SHP77 treated with DMSO at 0.1 percent for 48 hours (cell line): Measurements from ENCODE around the gene KCNK17.

Experiments used
- DNase-seq: peaks from one replicate; lab custom pipeline; 2025; lab: John Stamatoyannopoulos, UW

KCNK17 gene, protein sequence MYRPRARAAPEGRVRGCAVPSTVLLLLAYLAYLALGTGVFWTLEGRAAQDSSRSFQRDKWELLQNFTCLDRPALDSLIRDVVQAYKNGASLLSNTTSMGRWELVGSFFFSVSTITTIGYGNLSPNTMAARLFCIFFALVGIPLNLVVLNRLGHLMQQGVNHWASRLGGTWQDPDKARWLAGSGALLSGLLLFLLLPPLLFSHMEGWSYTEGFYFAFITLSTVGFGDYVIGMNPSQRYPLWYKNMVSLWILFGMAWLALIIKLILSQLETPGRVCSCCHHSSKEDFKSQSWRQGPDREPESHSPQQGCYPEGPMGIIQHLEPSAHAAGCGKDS

DNA sequence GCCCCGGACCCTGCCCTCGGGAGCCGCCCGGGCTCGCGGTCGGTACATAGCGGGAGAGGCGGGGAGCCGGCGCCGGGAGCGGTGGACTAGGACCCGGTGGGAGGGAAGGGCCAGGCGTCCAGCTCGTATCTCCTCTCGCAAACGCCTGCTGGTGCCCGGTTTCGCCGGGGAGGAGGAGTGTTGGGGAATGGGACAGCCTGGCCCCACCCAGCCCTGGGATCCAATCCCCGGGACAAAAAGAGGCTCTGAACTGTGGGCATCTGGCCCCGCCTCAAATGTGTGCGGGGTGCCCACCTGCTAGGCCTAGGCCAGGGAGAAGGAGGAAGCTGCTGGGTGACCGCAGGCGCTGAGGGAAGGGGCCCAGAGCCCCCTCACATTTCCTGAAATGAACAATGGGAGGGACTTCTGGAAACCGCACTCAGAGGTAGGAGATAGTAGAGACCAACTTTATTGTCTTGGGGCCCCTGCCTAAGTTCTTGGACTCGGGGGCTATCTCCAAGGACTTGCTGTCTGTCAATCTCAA, at the start of gene KCNK17:
KCNK17 (minus strand) TSS at position 147 of the 523 bp plus-strand sequence; CDS start at position 48, 99 bp downstream.
- DNase-seq: no peak

DNA sequence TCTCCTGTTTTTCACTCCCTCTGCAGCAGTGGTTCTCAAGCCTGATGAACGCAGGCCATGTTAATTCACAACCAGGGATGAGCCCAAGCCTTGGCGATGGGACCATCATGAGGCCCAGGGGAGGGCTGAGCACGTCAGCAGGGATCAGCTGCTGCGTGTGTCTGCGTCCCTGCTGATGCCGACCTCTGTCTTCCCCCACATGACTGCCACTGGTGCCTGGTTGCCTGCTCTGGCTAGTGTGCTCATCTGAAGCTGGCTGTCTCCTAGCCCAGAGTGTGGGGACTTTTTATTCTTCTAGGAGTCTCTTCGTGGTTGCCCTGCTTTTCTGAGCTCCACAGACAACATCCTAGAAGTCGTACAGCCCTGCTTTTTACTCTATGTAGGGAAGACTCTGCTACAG, 49.1 kb upstream of the KCNK17 start:
- no peak for DNase-seq

DNA sequence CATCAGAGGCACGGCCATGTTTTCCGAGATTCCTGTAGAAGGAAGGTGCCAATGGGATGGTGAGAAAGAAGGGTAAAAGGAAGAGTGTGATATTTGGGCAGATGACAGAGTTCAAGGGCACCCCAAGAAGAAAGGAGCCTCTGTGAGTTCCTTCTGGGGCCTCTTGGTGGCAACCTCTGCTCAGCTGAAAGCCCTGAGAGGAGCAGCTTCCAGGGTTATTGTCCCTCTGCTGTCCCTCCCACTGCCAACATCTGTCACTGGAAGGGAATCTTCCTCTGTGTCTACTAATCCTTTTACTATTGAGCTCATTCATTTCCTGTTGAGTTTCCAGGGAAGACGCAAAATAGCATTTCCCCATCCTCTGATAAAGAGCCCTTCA, 48.3 kb upstream of the KCNK17 start:
- DNase-seq: peak; percentile 24

DNA sequence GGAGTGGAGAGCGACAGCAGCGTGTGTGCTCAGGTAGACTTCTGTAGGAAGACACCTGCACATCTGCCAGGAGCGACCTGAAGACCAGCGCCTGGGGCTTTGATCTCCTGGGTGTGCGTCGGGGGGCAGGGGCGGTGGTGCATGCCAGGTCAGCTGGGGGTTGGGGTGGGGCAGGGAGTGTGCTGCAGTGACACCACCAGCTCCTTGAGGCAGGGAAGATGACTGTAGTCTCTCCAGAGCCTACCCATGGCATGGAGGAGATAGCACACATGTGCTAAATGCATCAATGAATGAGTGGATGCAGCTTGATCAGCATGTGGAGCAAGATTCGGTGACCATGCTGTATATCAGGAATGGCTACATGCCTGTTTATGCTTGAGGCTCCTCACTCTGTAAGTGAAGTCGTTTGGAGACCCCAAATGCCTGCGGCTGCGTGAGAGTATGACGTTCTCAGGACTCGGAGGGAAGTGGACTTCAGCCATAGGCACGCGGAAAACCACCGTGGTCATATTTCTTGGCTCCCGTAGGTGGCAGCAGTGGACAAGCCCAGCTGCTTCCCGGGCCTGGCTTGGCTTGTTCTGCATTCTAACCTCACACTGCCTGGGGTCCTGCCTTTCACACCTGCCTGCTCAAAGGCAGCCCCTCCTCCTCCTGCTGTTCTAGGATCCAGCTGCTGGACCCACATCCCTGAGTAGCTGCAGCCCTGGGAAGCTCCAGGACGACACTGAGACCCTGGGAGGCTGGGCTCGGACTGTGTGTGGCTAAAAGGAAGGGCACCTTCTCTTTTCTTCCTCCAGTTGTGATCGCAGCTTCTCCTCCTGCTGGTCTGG, 47.7 kb upstream of the KCNK17 start:
- DNase-seq: peak; percentile 69

DNA sequence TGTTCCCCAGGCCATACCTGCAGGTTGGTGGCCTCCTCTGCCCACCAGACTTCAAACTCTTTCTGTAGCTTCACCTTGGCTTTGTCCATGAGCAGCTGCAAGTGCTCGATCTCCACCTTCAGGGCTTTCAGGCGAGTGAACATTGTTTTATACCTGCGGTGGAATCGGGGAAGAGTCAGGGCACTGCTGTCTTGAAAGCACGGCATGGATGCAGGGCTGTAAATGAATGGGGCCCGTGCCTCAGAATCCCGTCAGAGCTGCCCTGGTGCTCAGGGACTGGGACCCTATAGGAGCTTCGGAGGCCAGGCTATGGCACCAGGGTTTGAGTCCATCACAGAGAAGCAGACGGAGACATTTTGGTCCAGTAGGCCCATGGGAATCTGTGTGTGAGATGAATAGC, 46.2 kb upstream of the KCNK17 start:
- no peak for DNase-seq

DNA sequence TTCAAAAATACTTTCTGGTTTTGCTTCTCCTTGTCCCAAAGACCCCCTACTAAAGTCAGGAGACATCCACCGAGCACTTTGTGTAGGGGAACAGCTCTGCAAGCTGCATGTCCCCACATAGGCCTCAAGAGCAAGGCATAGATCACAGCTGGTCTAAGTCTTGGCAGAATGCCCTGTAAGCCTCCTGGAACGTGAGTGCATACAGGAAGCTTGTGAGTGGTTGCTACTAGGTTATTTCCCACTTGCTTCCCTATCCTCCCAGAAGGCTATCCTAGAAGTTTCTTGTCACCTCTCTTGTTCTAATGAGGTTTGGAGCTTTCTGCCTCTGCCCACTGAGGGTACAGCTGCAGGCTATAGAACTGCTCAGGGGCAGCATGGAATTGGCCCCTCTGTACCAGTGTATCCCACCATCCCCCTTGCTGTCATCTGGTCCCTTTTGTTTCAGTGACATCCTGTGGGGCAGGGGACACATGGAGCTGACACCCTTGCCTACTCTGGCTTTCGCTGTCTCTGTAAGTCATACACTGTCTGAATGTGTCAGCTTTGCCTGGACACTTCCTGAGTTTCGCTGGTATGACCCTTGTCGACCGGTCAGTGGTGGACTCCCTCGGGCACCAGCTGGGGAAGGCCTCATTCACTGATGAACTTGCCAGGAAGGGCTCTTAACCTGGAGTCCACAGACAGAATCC, 43.9 kb upstream of the KCNK17 start:
- peak; percentile 80 for DNase-seq

DNA sequence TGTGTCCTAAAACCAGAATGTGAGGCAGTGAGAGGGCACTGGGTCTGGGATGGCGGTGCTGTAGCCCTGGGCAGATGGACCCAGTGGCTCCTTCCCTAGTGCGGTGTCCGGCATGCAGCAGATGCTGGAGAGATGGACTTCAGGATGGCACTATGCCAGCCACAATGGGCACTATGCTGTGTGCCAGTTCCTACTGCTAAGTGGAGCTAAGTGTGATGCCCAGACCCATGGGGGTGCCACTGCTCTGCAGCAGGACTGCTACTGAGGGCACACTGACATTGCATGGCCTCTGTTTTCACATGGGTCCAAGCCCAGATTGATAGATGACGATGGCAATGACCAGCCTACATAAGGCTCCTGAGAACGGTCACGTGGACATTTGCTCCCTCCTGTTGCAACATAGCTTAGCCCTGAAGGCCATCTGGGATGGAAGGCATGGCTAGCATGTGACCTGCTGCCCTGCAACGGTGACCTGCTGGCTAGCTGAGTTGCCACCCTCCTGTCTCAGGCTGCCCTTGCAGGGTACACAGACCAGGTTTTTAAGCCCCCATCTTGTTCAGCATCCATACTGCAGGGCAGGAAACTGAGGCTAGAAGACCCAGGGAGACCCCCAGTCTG, 39.6 kb upstream of the KCNK17 start:
- no peak for DNase-seq

DNA sequence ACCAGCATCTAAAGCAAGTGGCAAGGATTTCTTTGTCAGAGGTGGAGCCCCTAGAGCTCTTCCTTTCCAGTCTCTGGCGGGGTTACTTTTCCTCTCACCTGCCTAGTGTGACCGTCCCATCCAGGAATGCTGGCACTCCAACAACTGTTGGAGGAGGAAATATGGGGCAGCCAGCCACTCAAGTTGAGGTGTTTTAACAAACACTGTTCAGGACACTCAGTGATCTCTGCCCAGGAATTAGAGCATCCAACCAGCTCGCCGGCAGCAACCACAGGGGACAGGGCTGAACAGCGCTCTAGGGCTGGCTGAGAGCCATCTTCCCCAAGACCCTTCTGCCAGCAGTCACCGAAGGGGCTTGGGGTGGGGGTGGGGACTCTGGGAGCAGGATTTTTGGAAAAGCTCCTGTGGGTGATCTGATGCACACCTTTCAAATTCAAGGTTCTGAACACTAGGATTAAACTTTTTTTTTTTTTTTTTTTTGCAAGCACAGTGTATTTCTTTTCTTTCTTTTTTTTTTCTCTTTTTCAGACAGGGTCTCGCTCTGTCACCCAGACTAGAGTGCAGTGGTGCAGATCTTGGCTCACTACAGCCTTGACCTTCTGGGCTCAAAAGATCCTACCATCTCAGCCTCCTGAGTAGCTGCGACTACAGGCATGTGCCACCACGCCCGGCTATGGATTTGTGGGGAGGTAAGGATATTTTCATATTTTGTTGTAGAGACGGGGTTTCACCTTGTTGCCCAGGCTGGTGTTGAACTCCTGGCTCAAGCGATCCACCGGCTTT, 36.7 kb upstream of the KCNK17 start:
- DNase-seq: no peak

DNA sequence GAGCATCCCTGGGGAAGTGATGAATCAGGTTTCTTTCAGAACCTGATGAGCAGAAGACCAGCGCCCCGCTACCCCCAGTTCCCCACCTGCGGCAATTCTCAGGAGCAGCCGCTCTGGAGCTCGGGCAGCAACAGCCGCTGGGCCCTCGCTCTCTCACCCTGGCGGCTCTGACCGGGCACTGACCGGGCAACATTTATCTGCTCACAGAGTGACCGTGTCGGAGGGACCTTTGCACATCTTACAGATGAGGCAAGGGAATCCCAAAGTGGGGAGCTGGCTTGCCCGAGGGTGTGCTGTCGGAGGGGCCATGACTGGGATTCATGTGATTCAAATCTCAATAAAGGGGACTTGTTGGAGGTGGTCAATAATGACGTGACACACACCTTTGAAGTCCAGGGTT, 34.5 kb upstream of the KCNK17 start:
- DNase-seq: no peak

DNA sequence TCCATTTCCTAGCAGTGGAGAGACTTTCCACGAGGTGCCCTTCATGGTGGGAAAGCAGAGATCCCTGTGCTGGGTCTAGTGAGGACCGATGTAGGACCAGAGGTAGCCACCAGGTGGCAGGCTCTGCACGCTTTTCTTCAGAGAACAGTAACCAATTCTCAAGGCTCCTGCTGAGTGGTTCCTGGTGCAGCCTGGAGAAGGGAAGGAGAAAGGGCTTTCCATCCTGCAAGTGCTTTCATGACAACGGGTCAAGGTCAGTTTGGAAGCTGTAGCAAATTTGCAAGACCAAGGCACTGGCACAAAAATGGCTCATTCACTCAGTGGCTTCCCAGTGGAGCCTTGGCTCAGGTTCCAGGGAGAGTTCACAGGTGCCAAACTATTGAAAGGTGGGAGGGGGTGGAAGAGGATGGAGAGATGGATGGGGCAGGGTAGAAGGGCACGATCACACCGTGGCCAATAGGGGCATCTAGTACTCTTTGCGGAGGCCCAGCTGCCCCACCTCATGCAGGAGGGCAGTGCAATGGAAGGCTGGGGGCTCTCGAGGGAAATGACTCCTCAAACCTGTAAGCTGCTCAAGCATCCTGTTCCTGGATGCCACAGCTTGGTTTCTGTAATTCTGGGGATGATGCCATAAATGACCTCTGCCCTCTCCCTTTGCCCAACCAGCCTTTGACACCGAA, 33.8 kb upstream of the KCNK17 start:
- peak; percentile 27 for DNase-seq

DNA sequence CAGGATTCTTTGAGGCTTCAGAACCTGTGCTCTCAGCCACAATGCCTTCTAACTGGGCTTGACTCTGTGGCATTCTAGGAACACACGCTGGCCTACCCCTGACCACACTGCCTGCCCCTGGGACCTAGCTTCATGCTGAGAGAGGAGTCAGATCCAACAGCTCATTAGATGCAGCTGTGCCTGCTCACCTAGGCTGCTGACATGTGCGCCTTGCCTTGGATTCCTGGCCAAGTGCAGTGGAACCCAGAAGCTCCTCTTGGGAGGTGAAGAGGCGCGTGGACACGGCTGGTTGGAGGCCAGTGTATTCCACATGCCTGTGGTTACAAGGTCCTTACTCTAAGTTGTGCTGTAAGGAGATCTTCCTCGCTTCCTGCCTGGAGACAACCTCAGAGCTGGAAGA, 33.0 kb upstream of the KCNK17 start:
- no peak for DNase-seq

DNA sequence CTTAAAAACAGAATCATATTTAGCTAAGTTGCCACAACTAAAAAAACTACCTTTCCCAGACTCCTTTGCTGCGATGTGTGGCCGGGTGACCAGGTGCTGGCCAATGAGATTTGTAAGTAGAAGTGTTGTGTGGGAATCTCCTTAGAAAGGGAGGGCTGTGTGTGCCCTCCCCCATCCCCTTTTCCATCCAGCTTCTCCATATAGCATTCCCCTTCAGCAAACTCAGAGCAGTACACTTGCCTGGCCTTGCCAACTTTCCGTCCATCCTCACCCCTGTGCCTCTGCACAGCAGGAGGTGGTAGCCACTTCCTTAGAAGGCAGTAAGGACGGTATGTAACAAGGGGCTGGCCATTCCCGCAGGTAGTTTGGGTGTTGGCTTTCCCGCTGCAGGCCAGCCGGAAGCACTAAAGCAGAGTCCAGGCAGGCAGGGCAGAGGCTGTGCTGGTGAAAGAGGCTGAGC, 30.6 kb upstream of the KCNK17 start:
- no peak for DNase-seq

DNA sequence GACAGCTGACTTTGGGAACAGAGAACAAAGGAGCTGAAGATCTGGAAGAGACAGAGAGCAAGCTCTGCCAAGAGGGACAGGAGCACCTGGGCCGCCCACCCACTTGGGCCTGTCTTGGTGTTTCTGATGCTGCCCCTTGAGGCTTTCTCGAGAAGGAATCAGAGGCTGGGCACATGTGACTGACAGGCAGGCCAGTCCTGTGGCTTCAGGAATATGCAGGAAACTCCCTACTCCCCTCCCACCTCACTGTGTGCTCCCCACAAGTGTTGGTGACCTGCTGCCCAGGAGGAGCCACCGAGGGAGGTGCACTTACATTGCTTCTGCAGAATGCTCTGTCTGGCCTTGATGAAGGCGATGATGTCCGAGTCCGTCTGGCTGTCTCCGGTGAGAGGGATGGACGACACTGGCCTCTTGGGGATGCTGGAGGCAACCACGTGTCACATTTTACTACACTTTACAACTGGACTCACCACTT, 29.2 kb upstream of the KCNK17 start:
- DNase-seq: no peak

DNA sequence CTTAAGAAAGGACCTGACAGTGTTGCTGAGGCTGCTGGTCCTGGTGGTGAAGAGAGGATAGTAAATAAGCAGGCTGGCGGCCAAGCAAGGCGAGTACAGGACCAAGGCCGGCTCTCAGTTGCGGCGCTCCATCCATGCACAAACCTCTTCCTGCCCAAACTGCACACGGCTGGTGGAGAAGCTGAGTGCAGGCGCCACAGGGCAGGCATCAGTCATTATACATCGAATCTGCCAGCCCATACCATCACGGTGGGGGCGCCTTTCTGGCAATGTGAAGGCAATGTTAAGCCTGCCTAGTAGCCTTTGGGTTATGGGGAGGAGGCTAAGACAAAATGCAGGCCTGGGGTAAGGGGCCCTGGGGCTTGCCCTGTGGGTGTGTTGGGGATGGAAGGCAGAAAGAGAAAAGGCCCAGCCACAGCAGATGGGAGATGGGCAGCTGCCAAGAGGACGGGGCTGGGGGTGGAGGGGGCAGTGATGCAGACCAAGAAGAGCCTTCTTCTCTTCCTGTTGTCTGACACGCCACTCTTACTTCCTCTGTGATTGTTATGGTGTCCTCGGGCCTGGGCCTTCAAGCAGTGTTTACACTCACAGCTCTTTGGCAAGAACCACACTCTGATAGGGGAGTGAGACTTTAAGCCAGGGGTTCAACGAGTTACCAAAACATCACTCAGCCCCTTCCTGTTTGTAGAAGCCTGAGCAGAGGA, 28.6 kb upstream of the KCNK17 start:
- DNase-seq: no peak

DNA sequence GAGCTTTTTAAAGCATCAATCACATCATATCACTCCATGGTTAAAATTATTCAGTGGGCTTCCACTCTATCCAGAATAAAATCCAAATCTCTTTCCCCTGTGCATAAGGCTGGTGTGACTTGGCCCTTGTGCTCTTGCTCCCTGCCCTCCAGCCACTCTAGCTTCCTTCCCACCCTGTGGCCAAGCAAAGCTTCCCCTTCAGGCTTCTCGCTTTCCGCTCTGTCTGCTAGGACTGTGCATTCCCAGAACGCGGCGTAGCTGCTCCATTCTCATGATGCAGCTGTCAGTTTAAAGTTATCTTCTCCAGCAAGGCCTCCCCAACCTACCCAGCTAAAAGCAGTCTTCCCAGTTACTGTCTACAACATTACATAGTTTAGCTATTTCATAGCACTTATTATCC, 27.7 kb upstream of the KCNK17 start:
- no peak for DNase-seq

DNA sequence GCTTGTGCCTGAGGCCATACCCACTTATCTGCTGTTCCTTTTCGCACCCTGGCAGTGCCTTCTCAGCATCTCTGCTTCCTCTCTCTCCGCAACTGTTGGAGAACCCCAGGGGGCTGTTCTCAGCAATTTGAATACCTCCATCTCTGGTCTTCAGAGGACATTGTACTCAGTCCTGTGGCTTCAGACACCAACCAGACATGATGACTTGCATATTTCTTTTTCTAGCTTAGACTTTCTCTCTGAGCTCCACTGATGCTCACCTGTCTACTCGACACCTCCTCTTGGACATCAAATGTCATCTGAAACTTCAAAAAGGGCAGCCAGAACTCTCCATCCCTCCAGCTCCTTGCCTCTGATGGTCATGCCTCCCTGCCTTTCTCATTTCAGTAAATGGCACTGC, 27.1 kb upstream of the KCNK17 start:
- no peak for DNase-seq

DNA sequence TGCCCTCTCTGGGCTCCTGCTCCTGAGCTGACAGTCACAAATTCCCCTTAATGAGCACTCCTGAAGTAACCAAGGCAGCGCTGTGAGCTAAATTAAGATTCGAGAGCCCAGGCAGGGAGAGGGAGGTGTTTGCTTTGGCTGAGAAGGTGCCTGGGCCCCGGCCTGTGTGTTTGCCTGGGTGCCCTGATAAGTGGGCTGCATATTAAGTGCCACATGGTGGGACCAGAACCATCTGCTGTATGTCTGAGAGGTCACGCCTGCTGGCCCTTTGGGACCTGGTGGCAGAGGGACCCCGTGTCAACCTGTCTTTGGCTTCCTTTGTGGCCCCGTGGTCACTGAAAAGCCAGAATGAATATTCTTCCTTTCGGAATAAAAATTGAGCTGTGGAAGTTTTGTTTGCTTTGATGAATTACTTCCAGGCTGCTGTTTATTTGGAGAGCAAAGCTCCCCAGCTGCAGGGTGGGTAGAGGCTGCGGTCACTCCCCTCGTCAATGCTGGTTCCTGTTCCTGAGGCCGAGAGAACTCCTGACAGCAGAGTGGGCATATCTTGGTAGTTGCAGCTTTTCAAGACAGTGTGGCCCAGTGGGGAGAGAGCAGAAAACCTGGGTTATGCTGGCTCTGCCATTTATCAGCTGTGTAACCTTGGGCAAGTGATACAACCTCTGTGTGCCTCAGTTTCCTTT, 25.8 kb upstream of the KCNK17 start:
- DNase-seq: peak; percentile 88

DNA sequence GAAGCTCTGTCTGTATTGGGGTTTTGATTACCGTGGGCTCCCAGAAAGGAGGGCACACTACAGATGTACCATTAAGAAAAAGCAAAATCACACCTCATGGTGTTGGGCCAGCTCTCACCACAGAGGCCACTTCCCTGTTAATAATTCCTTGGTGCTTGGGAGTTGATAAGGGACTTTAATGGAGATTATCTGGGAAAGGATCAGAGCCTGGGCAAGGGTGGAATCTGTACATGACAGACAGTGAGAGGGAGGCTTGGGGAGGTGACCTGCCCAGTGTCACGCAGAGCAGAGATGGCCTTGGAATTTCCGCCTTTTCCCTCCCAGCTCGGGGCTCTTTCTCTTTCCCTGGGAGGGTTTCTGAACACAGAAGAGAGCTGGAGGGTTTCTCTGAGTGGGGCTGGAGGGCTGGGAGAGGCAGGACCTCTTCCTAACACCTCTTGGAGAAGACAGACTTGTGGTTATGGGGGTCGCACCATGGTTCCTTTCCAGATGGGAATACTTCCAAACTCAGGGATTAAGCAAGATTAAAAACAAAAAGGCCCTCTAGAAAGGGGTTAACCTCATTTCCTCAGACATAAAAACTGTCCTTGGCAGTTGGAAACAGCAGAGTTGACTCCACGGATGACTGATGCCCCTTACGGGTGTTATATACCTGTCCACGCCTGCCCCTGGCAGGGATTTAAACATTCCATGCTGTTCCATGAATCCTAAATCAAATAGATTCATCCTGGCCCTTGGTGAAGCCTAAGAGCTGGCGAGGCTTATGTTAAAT, 25.1 kb upstream of the KCNK17 start:
- no peak for DNase-seq

DNA sequence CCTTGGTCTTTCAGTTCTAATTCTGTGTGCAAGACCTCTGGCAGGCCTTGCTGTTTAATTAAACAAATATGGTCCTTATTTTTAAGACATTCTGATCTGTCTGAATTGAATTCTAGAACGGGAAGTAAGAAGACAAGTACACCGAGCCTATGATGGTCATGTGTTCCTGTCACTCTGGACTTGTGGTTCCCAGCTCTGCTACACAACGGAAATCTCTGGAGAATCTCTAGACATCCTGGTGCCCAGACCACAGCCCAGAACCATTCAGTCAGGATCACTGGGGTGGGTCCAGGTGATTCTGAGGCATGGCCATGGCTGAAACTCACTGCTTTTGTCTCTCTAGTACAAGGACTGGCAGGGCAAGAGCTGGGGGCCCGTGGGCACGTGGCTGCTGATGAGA, 24.2 kb upstream of the KCNK17 start:
- no peak for DNase-seq
